HG02852 (cell line): Measurements from ENCODE around the gene VSIG4.

ENCODE experiments used
- ATAC-seq: cut with Tn5 transposase; IDR thresholded peaks from one replicate; pipeline ENCODE4 v1.9.1; 2021; ENCODE audit warnings: mild to moderate bottlenecking, moderate library complexity; ENCODE audit not compliant: unreplicated experiment

The VSIG4 gene

GRCh38 chrX:66009231-66009845 is 30.5 kb downstream of the VSIG4 start:
- ATAC-seq: no peak

GRCh38 chrX:66008328-66008970 is 31.4 kb downstream of the VSIG4 start:
- no peak for ATAC-seq

GRCh38 chrX:66007851-66008250 is 32.0 kb downstream of the VSIG4 start:
- no peak for ATAC-seq

- no peak for ATAC-seq
These were observed 33.9 kb downstream of the VSIG4 start for GRCh38 chrX:66005830-66006449.

- no peak for ATAC-seq
These were observed 34.7 kb downstream of the VSIG4 start for GRCh38 chrX:66004928-66005829.

- ATAC-seq: peak; percentile 64
These were observed 36.8 kb downstream of the VSIG4 start for GRCh38 chrX:66002824-66003680.

- no peak for ATAC-seq
These were observed 38.3 kb downstream of the VSIG4 start for GRCh38 chrX:66001596-66001995.

GRCh38 chrX:66000628-66001272 is 39.1 kb downstream of the VSIG4 start:
- no peak for ATAC-seq

GRCh38 chrX:66000178-66000577 is 39.7 kb downstream of the VSIG4 start:
- no peak for ATAC-seq

- ATAC-seq: no peak
These were observed 40.2 kb downstream of the VSIG4 start for GRCh38 chrX:65999563-66000148.

GRCh38 chrX:65999029-65999562 is 40.8 kb downstream of the VSIG4 start:
- no peak for ATAC-seq

- ATAC-seq: no peak
These were observed 41.7 kb downstream of the VSIG4 start for GRCh38 chrX:65997978-65998717.

GRCh38 chrX:65994519-65995506 is 45.1 kb downstream of the VSIG4 start:
- no peak for ATAC-seq

GRCh38 chrX:65993915-65994460 is 45.9 kb downstream of the VSIG4 start:
- no peak for ATAC-seq

- no peak for ATAC-seq
These were observed 46.5 kb downstream of the VSIG4 start for GRCh38 chrX:65993332-65993731.

- no peak for ATAC-seq
These were observed 49.2 kb downstream of the VSIG4 start for GRCh38 chrX:65990702-65991101.

- ATAC-seq: no peak
These were observed 52.1 kb downstream of the VSIG4 start for GRCh38 chrX:65987811-65988210.
